Keratinocyte (primary cell): Measurements from ENCODE around the gene CALHM4. TPM values are rescaled to one million over a fixed set of nuclear protein-coding genes. Genes with fewer than 3 reads are reported as not detected.

Experiments used
- DNase-seq: peaks from one replicate; pipeline ENCODE4 v3.0.0-alpha.2; 2011; ENCODE audit warnings: low read depth, missing footprints, low spot score
- FAIRE-seq: peaks from 2 replicates; lab custom pipeline; 2011; peaks lifted over from hg19 to GRCh38; lab: Jason Lieb, UNC
- H2AFZ ChIP-seq: 2 replicates; pipeline ENCODE4 v1.6.0; 2012; ENCODE audit warnings: low read length, control low read depth, inconsistent platforms; ENCODE audit not compliant: control insufficient read depth
- H3K27ac ChIP-seq: 2 replicates; pipeline ENCODE4 v1.5.1; 2011; ENCODE audit warnings: low read length; ENCODE audit not compliant: control insufficient read depth, insufficient read depth
- H3K27me3 ChIP-seq: 3 replicates; pipeline ENCODE4 v1.6.0; 2011; ENCODE audit warnings: low read length; ENCODE audit not compliant: control insufficient read depth, insufficient read depth; ENCODE audit errors: extremely low read depth
- H3K36me3 ChIP-seq, 2 experiments: 2 replicates in 1 of 2; 3 replicates in 1 of 2; pipeline ENCODE4 v1.5.1; 2011; ENCODE audit warnings: low read length in 2 of 2, mild to moderate bottlenecking in 1 of 2; ENCODE audit not compliant: control insufficient read depth in 2 of 2, insufficient read depth in 2 of 2; ENCODE audit errors: extremely low read depth in 1 of 2
- H3K4me1 ChIP-seq: 3 replicates; pipeline ENCODE4 v1.5.1; 2011; ENCODE audit warnings: low read length; ENCODE audit not compliant: control insufficient read depth, insufficient read depth; ENCODE audit errors: extremely low read depth
- H3K4me2 ChIP-seq: 3 replicates; pipeline ENCODE4 v1.6.0; 2011; ENCODE audit warnings: low read depth, low read length; ENCODE audit not compliant: control insufficient read depth, insufficient read depth; ENCODE audit errors: extremely low read depth
- H3K4me3 ChIP-seq, 3 experiments: fragments of 200-600 bp in 1 of 3; sonication (generic) in 1 of 3; 2 replicates in 2 of 3; 3 replicates in 1 of 3; pipeline ENCODE4 v1.5.1; 2011 to 2016; ENCODE audit warnings: low read length in 3 of 3, mild to moderate bottlenecking in 3 of 3, control low read depth in 2 of 3, inconsistent platforms in 1 of 3, low read depth in 1 of 3, mixed read lengths in 1 of 3, mixed run types in 1 of 3, moderate library complexity in 1 of 3; ENCODE audit not compliant: control insufficient read depth in 2 of 3, insufficient read depth in 2 of 3; ENCODE audit errors: extremely low read depth in 1 of 3
- H3K79me2 ChIP-seq: 2 replicates; pipeline ENCODE4 v1.6.0; 2012; ENCODE audit warnings: low read length; ENCODE audit not compliant: control insufficient read depth, insufficient read depth
- H3K9ac ChIP-seq: 3 replicates; pipeline ENCODE4 v1.6.0; 2011; ENCODE audit warnings: low read length; ENCODE audit not compliant: control insufficient read depth, insufficient read depth; ENCODE audit errors: extremely low read depth
- H3K9me1 ChIP-seq: 3 replicates; pipeline ENCODE4 v1.6.0; 2011; ENCODE audit warnings: low read length; ENCODE audit not compliant: control insufficient read depth, insufficient read depth; ENCODE audit errors: extremely low read depth
- H3K9me3 ChIP-seq: 2 replicates; pipeline ENCODE4 v1.5.1; 2012; ENCODE audit warnings: low read depth, low read length; ENCODE audit not compliant: control insufficient read depth
- H4K20me1 ChIP-seq: 3 replicates; pipeline ENCODE4 v1.6.0; 2011; ENCODE audit warnings: low read length; ENCODE audit not compliant: control insufficient read depth, insufficient read depth; ENCODE audit errors: extremely low read depth
- CTCF ChIP-seq, 3 experiments: IDR thresholded peaks in 1 of 3; conservative IDR thresholded peaks in 1 of 3; optimal IDR thresholded peaks in 1 of 3; 2 replicates in 2 of 3; 3 replicates in 1 of 3; pipeline versions ENCODE3 to v1.5.1; 2011; ENCODE audit warnings: low read length in 3 of 3, mild to moderate bottlenecking in 3 of 3, moderate library complexity in 2 of 3, control low read depth in 1 of 3, inconsistent platforms in 1 of 3; ENCODE audit not compliant: insufficient read depth in 2 of 3; ENCODE audit errors: extremely low read depth in 1 of 3
- EZH2 ChIP-seq: IDR thresholded peaks from one replicate; pipeline ENCODE4 v1.6.1; 2012; ENCODE audit warnings: inconsistent platforms, mild to moderate bottlenecking, low read length, moderate library complexity
- dilution Hi-C: fragments of 300-500 bp; cut with MboI; formaldehyde crosslinking; loops from one replicate; pipeline ENCODE4 v1.7.0; 2020; ENCODE audit warnings: low sequenced_read_pairs; ENCODE audit not compliant: extremely low pct_ligation_motif_present
- polyA plus RNA-seq, 5 experiments: library from polyadenylated mRNA; depleted of rRNA in 3 of 5; stranded (reverse) in 3 of 5; stranded (forward) in 1 of 5; unstranded in 1 of 5; fragments of >200 nt; gene quantifications; 1 replicate in 1 of 5; 2 replicates in 3 of 5; 3 replicates in 1 of 5; pipeline versions ENCODE4 v1.2.1 to v1.2.3, GENCODE V29; 2011 to 2012; ENCODE audit warnings: missing spikeins in 2 of 5, low read depth in 1 of 5, low replicate concordance in 1 of 5

The CALHM4 gene
- polyA plus RNA-seq, 1 donor (not counting 4 experiments of a cell fraction or from before 2014, with no cell fraction given): 0.33 TPM

- dilution Hi-C loops: no loop called here
- H3K79me2 ChIP-seq: peaks cover 35% of the 10 kb centered on the region
- peaks cover 20% of the 10 kb centered on the region for H3K4me1 ChIP-seq
- no peaks in the 10 kb centered on the region for H3K36me3 ChIP-seq
- no peak overlapping the region for H3K9ac ChIP-seq
- no peak overlapping the region for H3K4me3 ChIP-seq
- DNase-seq: no peak
- H3K4me2 ChIP-seq: no peak overlapping the region
- no peaks in the 10 kb centered on the region for H3K9me1 ChIP-seq
- TF ChIP-seq CTCF (optimal IDR thresholded peaks at IDR 0.05 in 1 of 3, IDR thresholded peaks at IDR 0.05 in 1 of 3, conservative IDR thresholded peaks at IDR 0.05 in 1 of 3; ENCODE audit: extremely low read depth in 1 of 3, insufficient read depth in 2 of 3, low read length in 3 of 3) (no peak), EZH2 (no peak)
- no peak overlapping the region for H3K27ac ChIP-seq
- peaks cover 3% of the 10 kb centered on the region for H4K20me1 ChIP-seq
- H2AFZ ChIP-seq: no peak overlapping the region
- H3K27me3 ChIP-seq: no peaks in the 10 kb centered on the region
- no peaks in the 10 kb centered on the region for H3K9me3 ChIP-seq
- no peak for FAIRE-seq
Measured at GRCh38 chr6:116568821-116569755, 15.5 kb downstream of the CALHM4 start.

GRCh38 chr6:116570856-116571682 is 17.5 kb downstream of the CALHM4 start, which contains the start of gene RWDD1:
RWDD1 (plus strand) TSS chr6:116571504; CDS start chr6:116571583, 79 bp downstream.
- Histone ChIP-seq H3K9me3 (no peaks in the 10 kb centered on the region), H3K27me3 (no peaks in the 10 kb centered on the region), H4K20me1 (peaks cover 3% of the 10 kb centered on the region), H2AFZ (peak within 1 kb of the TSS; percentile 99), H3K4me3 (peak within 1 kb of the TSS; percentile 86 to 100 (median 98)), H3K9me1 (no peaks in the 10 kb centered on the region), H3K4me1 (peaks cover 16% of the 10 kb centered on the region), H3K9ac (peak within 1 kb of the TSS; percentile 97), H3K4me2 (peak within 1 kb of the TSS; percentile 97), H3K36me3 (peaks cover 2 to 3% of the 10 kb centered on the region in 2 experiments), H3K79me2 (peaks cover 54% of the 10 kb centered on the region), H3K27ac (peak within 1 kb of the TSS; percentile 94)
- TF ChIP-seq CTCF (optimal IDR thresholded peaks at IDR 0.05 in 1 of 3, IDR thresholded peaks at IDR 0.05 in 1 of 3, conservative IDR thresholded peaks at IDR 0.05 in 1 of 3; ENCODE audit: extremely low read depth in 1 of 3, insufficient read depth in 2 of 3, low read length in 3 of 3) (peak in 1 of 3 experiments; percentile 12), EZH2 (no peak)
- DNase-seq (peak; percentile 87), FAIRE-seq (no peak)
- dilution Hi-C loops: no loop called here
